Measurements from ENCODE around the gene APRT. TPM values are rescaled to one million over a fixed set of nuclear protein-coding genes. Genes with fewer than 3 reads are reported as not detected.

Gene APRT
- total and polyA plus RNA-seq, 9 donors: 61.2 to 83.0 (median 65.9) TPM

GRCh38 chr16:88767546-88768070, 44.1 kb downstream of the APRT start:
- Histone ChIP-seq H3K4me3 (ENCODE audit: low read length) (no peak overlapping the region), H3K4me1 (ENCODE audit: control insufficient read depth, insufficient read depth, low read length) (peaks cover 56% of the 10 kb centered on the region), H3K9me3 (replicated peaks; ENCODE audit: control insufficient read depth, low read depth, low read length) (no peaks in the 10 kb centered on the region), H3K27me3 (ENCODE audit: control insufficient read depth, insufficient read depth, low read length) (peaks cover 24% of the 10 kb centered on the region), H3K36me3 (ENCODE audit: control insufficient read depth, insufficient read depth, low read length) (peaks cover 11% of the 10 kb centered on the region), H3K27ac (ENCODE audit: low read length) (no peak overlapping the region)
- no peak for DNase-seq
- 64% methylated on average over 11 of the region's 12 CpGs for whole genome bisulfite sequencing (ENCODE audit: insufficient coverage)

DNA sequence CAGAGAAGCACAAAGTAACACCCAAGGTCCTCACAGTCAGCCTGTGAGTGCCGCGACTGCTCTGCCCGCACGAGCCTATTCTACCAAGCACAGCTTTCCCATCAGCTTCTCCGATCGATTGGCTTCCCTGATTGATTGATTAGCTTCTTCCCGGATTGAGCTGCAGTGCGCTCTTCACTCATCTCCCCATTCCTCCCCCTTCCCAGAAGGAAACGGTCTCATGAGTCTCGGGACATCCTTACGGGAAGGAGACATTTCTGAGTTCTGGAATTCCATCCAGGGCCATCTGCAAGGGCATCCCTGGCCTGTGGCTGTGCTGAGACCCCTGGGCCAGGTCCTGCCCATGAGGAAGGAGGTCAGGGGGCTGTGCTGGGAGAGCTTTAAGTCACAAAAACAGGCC, 44.8 kb downstream of the APRT start:
- peaks cover 24% of the 10 kb centered on the region for H3K27me3 ChIP-seq (ENCODE audit: control insufficient read depth, insufficient read depth, low read length)
- H3K36me3 ChIP-seq (ENCODE audit: control insufficient read depth, insufficient read depth, low read length): peaks cover 13% of the 10 kb centered on the region
- DNase-seq: no peak
- 69% methylated on average over 9 of the region's 11 CpGs for WGBS (ENCODE audit: insufficient coverage)
- no peaks in the 10 kb centered on the region for H3K9me3 ChIP-seq (replicated peaks; ENCODE audit: control insufficient read depth, low read depth, low read length)
- no peak overlapping the region for H3K27ac ChIP-seq (ENCODE audit: low read length)
- H3K4me3 ChIP-seq (ENCODE audit: low read length): no peak overlapping the region
- peaks cover 49% of the 10 kb centered on the region for H3K4me1 ChIP-seq (ENCODE audit: control insufficient read depth, insufficient read depth, low read length)

DNA sequence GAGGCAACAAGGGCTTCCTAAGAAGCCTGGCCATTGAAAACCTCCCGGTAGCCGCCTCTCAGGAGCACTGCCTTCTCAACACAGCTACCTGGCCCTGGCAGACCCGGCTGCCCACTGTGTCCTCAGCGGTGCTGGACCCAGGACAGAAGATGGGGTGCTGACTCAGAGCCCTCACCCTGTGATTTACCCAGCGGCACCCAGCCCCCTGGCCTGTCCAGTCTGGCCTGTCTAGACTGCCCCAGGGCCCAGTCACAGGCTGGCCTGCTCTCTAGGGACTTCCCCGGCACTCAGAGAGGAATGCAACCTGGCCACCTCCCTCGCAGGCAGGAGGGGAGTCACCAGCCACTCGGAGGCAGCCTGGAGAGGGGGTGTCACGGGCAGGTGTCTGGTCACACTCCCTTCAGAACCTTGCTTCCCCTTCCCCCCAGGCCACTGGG, 46.8 kb downstream of the APRT start:
- no peak for DNase-seq
- Histone ChIP-seq H3K9me3 (replicated peaks; ENCODE audit: control insufficient read depth, low read depth, low read length) (no peaks in the 10 kb centered on the region), H3K36me3 (ENCODE audit: control insufficient read depth, insufficient read depth, low read length) (peaks cover 13% of the 10 kb centered on the region), H3K27ac (ENCODE audit: low read length) (no peak overlapping the region), H3K4me3 (ENCODE audit: low read length) (no peak overlapping the region), H3K4me1 (ENCODE audit: control insufficient read depth, insufficient read depth, low read length) (peaks cover 41% of the 10 kb centered on the region), H3K27me3 (ENCODE audit: control insufficient read depth, insufficient read depth, low read length) (peaks cover 13% of the 10 kb centered on the region)
- 81% methylated on average over 6 of the region's 9 CpGs for WGBS (ENCODE audit: insufficient coverage)

DNA sequence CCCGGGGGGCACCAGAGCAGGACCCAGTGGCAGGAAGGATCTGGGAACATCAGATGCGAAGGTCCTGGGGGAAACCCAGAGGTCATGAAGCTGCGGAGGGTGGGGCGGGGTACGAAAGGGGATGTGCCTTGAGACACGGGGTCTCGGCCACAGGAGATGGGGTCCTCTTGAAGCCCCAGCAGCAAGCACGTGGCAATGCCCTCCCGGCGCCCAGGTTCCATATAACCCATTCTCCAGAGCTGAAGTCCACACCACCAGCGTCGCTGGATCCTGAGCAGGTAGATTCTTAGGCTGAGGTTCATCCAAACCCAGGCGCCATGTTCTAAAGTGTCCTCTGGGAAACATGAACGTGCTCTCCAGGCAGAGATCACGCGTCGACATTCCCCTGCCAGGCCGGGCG, 47.6 kb downstream of the APRT start:
- H3K4me1 ChIP-seq (ENCODE audit: control insufficient read depth, insufficient read depth, low read length): peaks cover 38% of the 10 kb centered on the region
- no peaks in the 10 kb centered on the region for H3K9me3 ChIP-seq (replicated peaks; ENCODE audit: control insufficient read depth, low read depth, low read length)
- 94% methylated on average over 18 of the region's 19 CpGs for WGBS (ENCODE audit: insufficient coverage)
- peaks cover 10% of the 10 kb centered on the region for H3K27me3 ChIP-seq (ENCODE audit: control insufficient read depth, insufficient read depth, low read length)
- no peak overlapping the region for H3K4me3 ChIP-seq (ENCODE audit: low read length)
- DNase-seq: no peak
- peaks cover 13% of the 10 kb centered on the region for H3K36me3 ChIP-seq (ENCODE audit: control insufficient read depth, insufficient read depth, low read length)
- no peak overlapping the region for H3K27ac ChIP-seq (ENCODE audit: low read length)

GRCh38 chr16:88763502-88764053, 48.1 kb downstream of the APRT start:
- H3K4me3 ChIP-seq (ENCODE audit: low read length): no peak overlapping the region
- H3K9me3 ChIP-seq (replicated peaks; ENCODE audit: control insufficient read depth, low read depth, low read length): no peaks in the 10 kb centered on the region
- no peak for DNase-seq
- H3K27me3 ChIP-seq (ENCODE audit: control insufficient read depth, insufficient read depth, low read length): peaks cover 13% of the 10 kb centered on the region
- peaks cover 13% of the 10 kb centered on the region for H3K36me3 ChIP-seq (ENCODE audit: control insufficient read depth, insufficient read depth, low read length)
- H3K4me1 ChIP-seq (ENCODE audit: control insufficient read depth, insufficient read depth, low read length): peaks cover 35% of the 10 kb centered on the region
- WGBS (ENCODE audit: insufficient coverage): 59% methylated on average over 10 of the region's 14 CpGs
- no peak overlapping the region for H3K27ac ChIP-seq (ENCODE audit: low read length)

DNA sequence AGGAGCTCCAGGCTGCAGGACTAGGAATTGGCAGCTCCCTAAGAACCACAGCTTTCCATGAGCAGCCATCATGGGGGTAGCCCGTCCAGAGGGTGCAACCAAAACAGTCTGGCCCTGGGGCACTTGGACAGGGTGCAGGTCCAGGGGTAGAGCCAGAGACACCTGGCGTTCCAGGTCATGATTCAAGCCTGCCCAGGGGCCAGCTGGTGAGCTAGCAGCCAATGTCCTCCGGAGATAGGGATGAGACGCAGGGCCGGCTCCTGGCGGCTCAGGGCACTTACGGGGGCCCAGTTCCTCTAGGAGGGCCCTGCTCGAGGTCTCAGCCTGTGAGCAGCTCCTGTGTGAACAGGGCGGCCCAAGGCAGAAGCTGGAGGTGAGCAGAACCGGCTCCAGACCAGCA, 48.8 kb downstream of the APRT start:
- no peak for DNase-seq
- peaks cover 13% of the 10 kb centered on the region for H3K36me3 ChIP-seq (ENCODE audit: control insufficient read depth, insufficient read depth, low read length)
- 71% methylated on average over 10 of the region's 10 CpGs for WGBS (ENCODE audit: insufficient coverage)
- no peak overlapping the region for H3K27ac ChIP-seq (ENCODE audit: low read length)
- H3K4me1 ChIP-seq (ENCODE audit: control insufficient read depth, insufficient read depth, low read length): peaks cover 28% of the 10 kb centered on the region
- H3K4me3 ChIP-seq (ENCODE audit: low read length): no peak overlapping the region
- no peaks in the 10 kb centered on the region for H3K9me3 ChIP-seq (replicated peaks; ENCODE audit: control insufficient read depth, low read depth, low read length)
- peaks cover 10% of the 10 kb centered on the region for H3K27me3 ChIP-seq (ENCODE audit: control insufficient read depth, insufficient read depth, low read length)

DNA sequence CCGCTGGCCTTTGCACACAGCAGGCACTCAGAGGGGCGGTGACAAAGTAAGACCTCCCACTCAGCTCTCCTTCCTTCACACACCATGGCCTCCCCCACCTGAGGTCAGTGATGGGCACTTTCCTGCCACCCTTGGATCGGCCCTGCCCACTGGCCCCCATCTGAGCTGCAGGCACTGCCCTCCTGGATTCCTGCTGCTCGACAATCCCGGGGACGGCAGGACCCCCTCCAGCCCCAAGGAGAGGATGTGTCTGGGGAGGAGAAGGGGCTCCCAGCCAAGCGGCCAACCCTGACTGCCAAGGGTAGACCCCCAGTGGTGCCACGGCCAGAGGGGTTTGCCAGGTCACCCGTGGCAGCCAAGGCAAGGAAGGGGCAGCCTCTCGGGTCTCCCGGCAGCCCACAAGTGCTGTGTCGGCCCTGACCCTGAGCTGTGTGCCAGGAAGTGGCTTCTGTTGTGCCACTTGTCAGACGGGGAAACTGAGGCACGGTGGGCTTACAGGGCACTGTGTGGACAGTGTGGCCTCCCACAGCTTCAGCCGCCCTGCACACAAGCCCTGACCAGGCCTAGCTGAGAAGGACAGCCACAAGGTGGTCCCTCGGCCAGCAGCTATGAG, 49.4 kb downstream of the APRT start:
- Histone ChIP-seq H3K4me1 (ENCODE audit: control insufficient read depth, insufficient read depth, low read length) (peaks cover 23% of the 10 kb centered on the region), H3K4me3 (ENCODE audit: low read length) (no peak overlapping the region), H3K27ac (ENCODE audit: low read length) (no peak overlapping the region), H3K27me3 (ENCODE audit: control insufficient read depth, insufficient read depth, low read length) (peaks cover 10% of the 10 kb centered on the region), H3K9me3 (replicated peaks; ENCODE audit: control insufficient read depth, low read depth, low read length) (no peaks in the 10 kb centered on the region), H3K36me3 (ENCODE audit: control insufficient read depth, insufficient read depth, low read length) (peaks cover 13% of the 10 kb centered on the region)
- DNase-seq: no peak
- WGBS (ENCODE audit: insufficient coverage): 79% methylated on average over 11 of the region's 16 CpGs

GRCh38 chr16:88761830-88762229, 49.9 kb downstream of the APRT start:
- Histone ChIP-seq H3K36me3 (ENCODE audit: control insufficient read depth, insufficient read depth, low read length) (peaks cover 13% of the 10 kb centered on the region), H3K9me3 (replicated peaks; ENCODE audit: control insufficient read depth, low read depth, low read length) (no peaks in the 10 kb centered on the region), H3K27me3 (ENCODE audit: control insufficient read depth, insufficient read depth, low read length) (peaks cover 10% of the 10 kb centered on the region), H3K27ac (ENCODE audit: low read length) (no peak overlapping the region), H3K4me1 (ENCODE audit: control insufficient read depth, insufficient read depth, low read length) (peaks cover 18% of the 10 kb centered on the region), H3K4me3 (ENCODE audit: low read length) (no peak overlapping the region)
- 82% methylated on average over 10 of the region's 10 CpGs for WGBS (ENCODE audit: insufficient coverage)
- DNase-seq: no peak

DNA sequence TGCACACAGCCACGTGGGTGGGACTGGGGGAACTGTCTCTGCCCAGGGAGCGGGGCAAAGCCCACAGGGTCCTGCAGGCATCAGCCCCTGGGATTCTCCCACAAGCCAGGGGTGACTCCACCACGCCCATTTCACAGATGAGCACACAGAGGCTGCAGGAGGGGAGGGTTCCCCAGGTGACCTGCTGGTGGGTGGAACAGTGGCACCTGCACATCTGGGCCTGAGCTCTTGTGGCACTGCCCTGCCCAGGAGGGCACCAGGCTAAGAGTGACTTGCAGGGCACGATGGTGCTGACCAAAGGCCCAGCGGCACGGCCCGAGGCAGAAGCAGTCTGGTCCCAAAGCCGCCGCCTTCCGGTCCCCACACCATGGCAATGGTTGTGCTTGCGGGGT, 50.6 kb downstream of the APRT start:
- H3K9me3 ChIP-seq (replicated peaks; ENCODE audit: control insufficient read depth, low read depth, low read length): no peaks in the 10 kb centered on the region
- no peak for DNase-seq
- no peak overlapping the region for H3K4me3 ChIP-seq (ENCODE audit: low read length)
- H3K36me3 ChIP-seq (ENCODE audit: control insufficient read depth, insufficient read depth, low read length): peaks cover 13% of the 10 kb centered on the region
- H3K27me3 ChIP-seq (ENCODE audit: control insufficient read depth, insufficient read depth, low read length): peaks cover 7% of the 10 kb centered on the region
- H3K27ac ChIP-seq (ENCODE audit: low read length): no peak overlapping the region
- H3K4me1 ChIP-seq (ENCODE audit: control insufficient read depth, insufficient read depth, low read length): peaks cover 18% of the 10 kb centered on the region
- WGBS (ENCODE audit: insufficient coverage): 80% methylated on average over 3 of the region's 11 CpGs

DNA sequence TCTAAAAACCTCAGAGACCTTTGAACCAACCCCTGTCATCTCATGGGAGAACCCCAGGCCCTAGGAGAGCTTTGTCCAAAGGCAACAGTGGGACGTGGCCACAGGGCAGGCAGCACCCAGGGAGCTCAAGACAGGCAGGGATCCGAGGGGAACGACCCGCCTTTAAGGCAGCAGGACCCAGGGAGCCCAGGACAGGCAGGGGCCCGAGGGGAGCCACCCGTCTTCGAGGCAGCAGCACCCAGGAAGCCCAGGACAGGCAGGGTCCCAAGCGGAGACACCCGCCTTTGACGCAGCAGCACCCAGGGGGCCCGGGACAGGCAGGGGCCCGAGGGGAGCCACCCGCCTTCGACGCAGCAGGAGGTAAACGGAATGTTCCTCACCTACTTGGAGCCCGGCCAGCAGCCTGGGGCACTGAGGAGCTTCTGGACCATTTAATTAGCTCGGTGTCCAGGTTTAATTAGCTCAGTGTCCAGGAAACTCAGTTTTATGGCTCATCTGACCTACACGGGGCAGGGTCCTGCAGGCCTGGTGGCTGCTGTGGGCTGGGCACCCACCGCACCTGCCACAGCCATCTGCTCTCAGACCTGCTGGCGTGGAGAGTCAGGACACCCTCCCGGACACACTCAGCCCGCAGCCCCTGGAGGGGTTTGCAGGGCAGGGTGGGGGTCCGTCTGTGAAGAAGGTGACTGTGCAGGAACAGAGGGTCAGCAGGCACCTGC, 51.1 kb downstream of the APRT start:
- Histone ChIP-seq H3K4me1 (ENCODE audit: control insufficient read depth, insufficient read depth, low read length) (peaks cover 18% of the 10 kb centered on the region), H3K4me3 (ENCODE audit: low read length) (no peak overlapping the region), H3K36me3 (ENCODE audit: control insufficient read depth, insufficient read depth, low read length) (peaks cover 13% of the 10 kb centered on the region), H3K9me3 (replicated peaks; ENCODE audit: control insufficient read depth, low read depth, low read length) (no peaks in the 10 kb centered on the region), H3K27ac (ENCODE audit: low read length) (no peak overlapping the region), H3K27me3 (ENCODE audit: control insufficient read depth, insufficient read depth, low read length) (peaks cover 7% of the 10 kb centered on the region)
- 72% methylated on average over 20 of the region's 24 CpGs for WGBS (ENCODE audit: insufficient coverage)
- no peak for DNase-seq
